Measurements from ENCODE around the gene ARSJ.
A peak's percentile ranks its signal among the peaks of the same experiment; 100 is the strongest.

ARSJ gene

GRCh38 chr4:113904877-113905276 lies 74.6 kb downstream of the ARSJ start:
- no peak for DNase-seq (ENCODE audit: extremely low spot score)
- POLR2A ChIA-PET: no interaction called here
- CTCF ChIA-PET: no interaction called here
- no peak for TF ChIP-seq CTCF (IDR thresholded peaks at IDR 0.05; ENCODE audit: control extremely low read depth, extremely low read depth, low read depth, missing control alignments)

GRCh38 chr4:113901994-113902787 lies 77.3 kb downstream of the ARSJ start:
- TF ChIP-seq CTCF (IDR thresholded peaks at IDR 0.05; ENCODE audit: control extremely low read depth, extremely low read depth, low read depth, missing control alignments): no peak
- peak; percentile 23 for DNase-seq (ENCODE audit: extremely low spot score)
- CTCF ChIA-PET: no interaction called here
- POLR2A ChIA-PET: no interaction called here

- CTCF ChIA-PET: interaction anchor here (2.6 kb wide), 1 partner anchor 9 kb away, joined by 9 read pairs; no protein-coding TSS in a partner anchor
- no peak for DNase-seq (ENCODE audit: extremely low spot score)
- POLR2A ChIA-PET: no interaction called here
- TF ChIP-seq CTCF (IDR thresholded peaks at IDR 0.05; ENCODE audit: control extremely low read depth, extremely low read depth, low read depth, missing control alignments): no peak
These were observed 80.0 kb downstream of the ARSJ start for GRCh38 chr4:113899271-113900070.

GRCh38 chr4:113893546-113893945 lies 85.9 kb downstream of the ARSJ start:
- DNase-seq (ENCODE audit: extremely low spot score): no peak
- POLR2A ChIA-PET: no interaction called here
- CTCF ChIA-PET: no interaction called here
- TF ChIP-seq CTCF (IDR thresholded peaks at IDR 0.05; ENCODE audit: control extremely low read depth, extremely low read depth, low read depth, missing control alignments): peak; percentile 19

GRCh38 chr4:113888006-113888405 lies 91.4 kb downstream of the ARSJ start:
- ChIA-PET CTCF (interaction anchor here (1.3 to 1.6 kb wide), 2 partner anchors 65 to 493 kb away, joined by 3 read pairs; no protein-coding TSS in a partner anchor), POLR2A (no interaction called here)
- no peak for DNase-seq (ENCODE audit: extremely low spot score)
- TF ChIP-seq CTCF (IDR thresholded peaks at IDR 0.05; ENCODE audit: control extremely low read depth, extremely low read depth, low read depth, missing control alignments): no peak

- no peak for DNase-seq (ENCODE audit: extremely low spot score)
- POLR2A ChIA-PET: interaction anchor here (0.6 kb wide), 1 partner anchor 47 kb away, joined by 7 read pairs; no protein-coding TSS in a partner anchor
- TF ChIP-seq CTCF (IDR thresholded peaks at IDR 0.05; ENCODE audit: control extremely low read depth, extremely low read depth, low read depth, missing control alignments): no peak
- CTCF ChIA-PET: interaction anchor here (1.4 kb wide), 1 partner anchor 28 kb away, joined by 3 read pairs; no protein-coding TSS in a partner anchor
These were observed 94.2 kb downstream of the ARSJ start for GRCh38 chr4:113885291-113885690.
